H4 (cell line): ENCODE measurements around the gene ENO2. TPM values are rescaled to one million over a fixed set of nuclear protein-coding genes. Genes with fewer than 3 reads are reported as not detected.
A peak's percentile ranks its signal among the peaks of the same experiment; 100 is the strongest.

ENCODE experiments used
- DNase-seq: peaks from one replicate; pipeline ENCODE4 v3.0.0-alpha.2; 2015; ENCODE audit warnings: low spot score
- total RNA-seq: library from RNA; depleted of rRNA; stranded (reverse); fragments of >200 nt; shearing (Covaris generic); gene quantifications from 2 replicates; pipeline ENCODE4 v1.2.3, GENCODE V29; 2014; rRNA removed

Gene ENO2
- total RNA-seq, 1 experiment from 2014 or later = 11.2 TPM

- DNase-seq = no peak
Measured at GRCh38 chr12:6960593-6961277, 46.4 kb downstream of the ENO2 start.

- peak; percentile 76 for DNase-seq
Measured at GRCh38 chr12:6961278-6961694, 46.9 kb downstream of the ENO2 start.

GRCh38 chr12:6961695-6962284 lies 47.4 kb downstream of the ENO2 start:
- peak; percentile 93 for DNase-seq

GRCh38 chr12:6962285-6963015 lies 48.1 kb downstream of the ENO2 start:
- no peak for DNase-seq

GRCh38 chr12:6963016-6963731 lies 48.8 kb downstream of the ENO2 start:
- DNase-seq = no peak

- DNase-seq = no peak
Measured at GRCh38 chr12:6963791-6964413, 49.5 kb downstream of the ENO2 start.

GRCh38 chr12:6964605-6965025 lies 50.2 kb downstream of the ENO2 start:
- no peak for DNase-seq

GRCh38 chr12:6965026-6965661 lies 50.8 kb downstream of the ENO2 start:
- peak; percentile 83 for DNase-seq

- DNase-seq = no peak
Measured at GRCh38 chr12:6965714-6966113, 51.3 kb downstream of the ENO2 start.

GRCh38 chr12:6966351-6966750 lies 52.0 kb downstream of the ENO2 start:
- DNase-seq = no peak

- no peak for DNase-seq
Measured at GRCh38 chr12:6967651-6968100, 53.3 kb downstream of the ENO2 start.

- DNase-seq = no peak
Measured at GRCh38 chr12:6968426-6968825, 54.0 kb downstream of the ENO2 start.

GRCh38 chr12:6970096-6970527 lies 55.7 kb downstream of the ENO2 start:
- no peak for DNase-seq

Other genes with a start within 250 kb of the ENO2 start
- gene ZNF384, start 225.2 kb upstream of the ENO2 start, total RNA-seq = 21.2 and 23.6 TPM in 2 replicates
- not detected in 2 replicates for gene PIANP, start 213.8 kb upstream of the ENO2 start, total RNA-seq
- 93.8 and 93.9 TPM in 2 replicates for gene COPS7A, start 190.5 kb upstream of the ENO2 start, total RNA-seq
- 314 and 332 TPM in 2 replicates for gene MLF2, start 161.4 kb upstream of the ENO2 start, total RNA-seq
- gene PTMS, start 148.2 kb upstream of the ENO2 start, total RNA-seq = 122 and 133 TPM in 2 replicates
- gene LAG3, start 142.1 kb upstream of the ENO2 start, total RNA-seq = 0.06 TPM in 1 of 2 replicates, not detected in the other
- gene CD4, start 125.1 kb upstream of the ENO2 start, total RNA-seq = 0.12 TPM in 1 of 2 replicates, not detected in the other
- gene GPR162, start 92.8 kb upstream of the ENO2 start, total RNA-seq = 8.5 and 13.8 TPM in 2 replicates
- 29.5 and 35.2 TPM in 2 replicates for gene P3H3, start 86.2 kb upstream of the ENO2 start, total RNA-seq
- gene GNB3, start 73.7 kb upstream of the ENO2 start, total RNA-seq = 0.12 and 1.0 TPM in 2 replicates
- gene CDCA3, start 63.3 kb upstream of the ENO2 start, total RNA-seq = 75.3 and 101 TPM in 2 replicates
- 86.2 and 91.4 TPM in 2 replicates for gene USP5, start 62.4 kb upstream of the ENO2 start, total RNA-seq
- gene TPI1, start 47.0 kb upstream of the ENO2 start, total RNA-seq = 2,242 and 2,549 TPM in 2 replicates
- 10.8 TPM in 2 replicates for gene SPSB2, start 41.3 kb upstream of the ENO2 start, total RNA-seq
- gene LRRC23, start 9.8 kb upstream of the ENO2 start, total RNA-seq = 4.1 and 12.2 TPM in 2 replicates
- gene ATN1, start 13.4 kb downstream of the ENO2 start, total RNA-seq = 6.0 and 14.2 TPM in 2 replicates
- not detected in 2 replicates for gene RNU7-1, start 29.2 kb downstream of the ENO2 start, total RNA-seq
- 219 and 260 TPM in 2 replicates for gene C12orf57, start 29.4 kb downstream of the ENO2 start, total RNA-seq
- not detected in 2 replicates for gene PTPN6, start 36.8 kb downstream of the ENO2 start, total RNA-seq
- gene PHB2, start 56.1 kb downstream of the ENO2 start, total RNA-seq = 486 and 563 TPM in 2 replicates
- gene EMG1, start 56.3 kb downstream of the ENO2 start, total RNA-seq = 99.6 and 119 TPM in 2 replicates
- gene LPCAT3, start 103.9 kb downstream of the ENO2 start, total RNA-seq = 85.6 and 97.8 TPM in 2 replicates
- 72.4 and 88.1 TPM in 2 replicates for gene C1S, start 146.1 kb downstream of the ENO2 start, total RNA-seq
- 71.4 and 104 TPM in 2 replicates for gene C1R, start 177.9 kb downstream of the ENO2 start, total RNA-seq
- 21.4 and 46.4 TPM in 2 replicates for gene C1RL, start 194.6 kb downstream of the ENO2 start, total RNA-seq
- 0.88 TPM in 1 of 2 replicates, not detected in the other for gene RBP5, start 214.3 kb downstream of the ENO2 start, total RNA-seq
- gene CLSTN3, start 215.8 kb downstream of the ENO2 start, total RNA-seq = 40.1 and 60.6 TPM in 2 replicates